ENCODE measurements around the gene WNT5B. TPM values are rescaled to one million over a fixed set of nuclear protein-coding genes. Genes with fewer than 3 reads are reported as not detected.

The WNT5B gene
- total RNA-seq, 1 donor from 2014 or later: 0.75 TPM

DNA sequence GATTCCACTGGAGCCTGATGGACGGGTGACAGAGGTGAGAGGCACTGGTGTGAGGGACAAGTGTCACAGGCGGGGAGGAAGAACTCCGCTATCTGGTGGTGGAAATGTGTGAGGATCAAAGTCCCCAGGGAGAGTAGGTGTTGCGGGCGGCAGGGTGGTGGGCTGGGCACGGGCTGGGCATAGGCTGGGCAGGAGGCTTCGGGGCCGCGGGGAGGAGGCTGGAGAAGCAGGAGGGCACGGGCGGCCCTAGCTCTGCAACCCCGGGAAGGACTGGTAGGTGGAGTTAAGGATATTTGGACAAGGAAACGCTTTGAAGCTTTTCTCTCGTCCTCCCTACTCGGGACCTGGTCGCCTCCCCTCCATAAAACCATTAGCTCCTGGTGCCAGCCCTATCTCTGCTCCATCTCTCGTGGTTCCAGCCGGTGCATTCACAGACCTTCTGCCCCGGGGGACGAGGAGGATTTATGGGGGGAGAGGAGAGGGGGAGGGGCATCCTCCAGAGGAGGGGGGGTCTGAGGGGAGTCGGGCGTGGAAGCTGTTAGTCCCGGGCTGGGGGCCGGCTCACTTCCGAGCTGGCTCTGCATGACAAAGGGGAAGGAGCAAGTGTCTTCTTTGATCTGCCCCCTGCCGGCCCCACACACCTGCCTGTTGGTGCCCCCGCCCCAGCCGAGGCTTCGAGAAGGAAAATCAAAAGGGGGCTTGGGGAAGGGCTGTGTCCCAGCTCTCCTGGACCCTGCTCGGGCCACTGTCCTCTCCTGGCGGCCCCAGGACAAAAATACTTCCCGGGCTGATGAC lies 504 bp downstream of the WNT5B start:
- intact Hi-C loops (cut with micrococcal nuclease): loop anchor here (5.0 kb wide), 1 partner anchor 313 kb away; no protein-coding TSS in a partner anchor

DNA sequence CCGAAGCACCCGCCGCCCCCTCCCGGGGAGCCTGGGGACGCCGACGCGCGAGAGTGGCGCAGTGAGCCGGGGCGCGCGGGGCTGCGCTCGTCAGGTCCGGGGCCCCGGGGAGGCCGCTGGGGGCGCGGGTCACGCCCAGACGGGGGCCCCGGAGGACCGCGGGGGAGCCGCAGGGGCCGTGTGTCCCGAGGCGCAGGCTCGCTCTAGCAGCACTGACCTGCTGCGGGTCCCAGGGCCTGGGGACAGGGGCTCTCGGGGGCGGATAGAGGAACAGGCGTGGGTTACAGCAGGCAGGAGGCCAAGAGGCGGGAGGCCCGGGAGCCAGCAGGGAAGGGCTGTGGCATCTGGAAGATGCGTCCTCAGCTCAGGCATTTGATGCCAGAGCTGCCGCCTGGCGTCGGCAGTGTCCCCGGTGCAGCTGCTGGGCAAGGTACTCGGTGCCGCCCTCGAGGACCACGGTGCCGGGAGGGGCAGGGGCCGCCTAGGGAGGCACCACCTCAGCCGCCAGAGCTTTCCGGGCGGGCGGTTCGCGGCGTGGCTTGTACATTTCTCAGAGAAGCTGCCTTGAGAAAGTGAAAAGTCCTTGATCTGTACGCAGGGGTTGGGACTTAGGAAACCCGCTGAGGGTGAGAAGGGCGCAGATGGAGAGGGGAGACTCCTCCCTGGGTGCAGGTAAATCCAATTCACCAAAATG lies 1.2 kb downstream of the WNT5B start:
- intact Hi-C loops (cut with micrococcal nuclease): loop anchor here (5.0 kb wide), 1 partner anchor 312 kb away; no protein-coding TSS in a partner anchor

DNA sequence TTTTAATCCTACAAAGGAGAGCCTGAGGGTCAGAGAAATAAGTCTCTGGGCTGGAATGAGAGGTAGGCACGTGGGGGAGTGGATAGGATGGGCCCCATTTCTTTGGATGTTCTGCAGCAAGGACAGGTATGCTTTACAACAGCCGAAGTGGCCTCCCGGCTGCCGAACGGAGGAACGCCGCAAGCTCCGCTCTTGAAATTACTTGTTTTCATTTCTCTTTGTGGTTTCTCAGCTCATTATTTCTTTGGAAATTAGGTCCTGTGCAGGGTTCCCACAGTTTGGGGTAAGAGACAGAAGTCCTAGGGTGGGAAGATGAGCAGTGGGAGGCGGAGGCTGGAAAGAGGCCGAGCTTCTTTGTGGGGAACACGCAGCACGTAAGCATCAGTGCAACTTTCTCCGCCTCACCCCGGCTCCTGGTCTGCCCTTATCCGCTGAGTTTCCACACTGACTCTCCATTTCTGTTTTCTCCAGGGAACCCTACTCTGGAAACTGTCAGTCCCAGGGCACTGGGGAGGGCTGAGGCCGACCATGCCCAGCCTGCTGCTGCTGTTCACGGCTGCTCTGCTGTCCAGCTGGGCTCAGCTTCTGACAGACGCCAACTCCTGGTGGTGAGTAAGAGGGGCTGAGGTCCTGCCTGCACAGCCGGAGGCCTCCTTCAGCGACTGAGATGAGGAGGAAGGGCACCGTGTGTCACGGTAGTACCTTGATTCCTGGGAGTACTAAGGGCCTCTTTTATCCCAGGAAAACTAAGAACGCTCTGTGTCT lies 2.0 kb downstream of the WNT5B start:
- intact Hi-C loops (cut with micrococcal nuclease): loop anchor here (5.0 kb wide), 1 partner anchor 311 kb away; no protein-coding TSS in a partner anchor

DNA sequence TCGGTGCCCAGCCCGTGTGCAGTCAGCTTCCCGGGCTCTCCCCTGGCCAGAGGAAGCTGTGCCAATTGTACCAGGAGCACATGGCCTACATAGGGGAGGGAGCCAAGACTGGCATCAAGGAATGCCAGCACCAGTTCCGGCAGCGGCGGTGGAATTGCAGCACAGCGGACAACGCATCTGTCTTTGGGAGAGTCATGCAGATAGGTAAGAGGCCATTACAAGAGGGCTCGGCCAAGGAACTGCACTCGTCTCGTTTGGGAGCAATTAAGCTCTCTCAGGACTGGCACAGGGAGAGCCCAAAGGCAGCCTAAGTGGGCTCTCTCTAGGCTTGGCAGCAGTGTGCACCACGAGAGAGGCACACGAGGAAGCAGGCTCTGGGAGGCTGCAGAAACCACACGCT lies 3.7 kb downstream of the WNT5B start:
- intact Hi-C loops (cut with micrococcal nuclease): loop anchor here (5.0 kb wide), 1 partner anchor 310 kb away; no protein-coding TSS in a partner anchor

DNA sequence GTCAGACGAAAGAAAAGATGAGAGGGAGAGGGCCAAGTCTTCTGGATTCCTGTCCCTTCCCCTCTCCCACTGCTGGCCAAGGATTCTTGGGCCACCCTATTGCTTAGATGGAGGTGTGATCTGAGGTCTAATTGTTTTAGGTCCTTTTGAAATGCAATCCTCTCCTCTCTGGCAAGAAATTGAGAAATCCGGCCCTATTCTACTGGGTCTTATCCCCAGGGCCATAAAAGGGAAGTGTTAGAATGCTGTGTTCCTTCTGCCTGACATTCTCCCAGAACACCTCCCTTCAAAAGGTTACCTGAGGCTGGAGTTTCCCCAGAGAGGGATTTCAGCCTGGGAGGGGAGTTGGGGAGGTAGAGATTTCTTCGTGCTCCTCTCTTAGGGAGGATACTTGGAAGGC lies 4.4 kb downstream of the WNT5B start:
- intact Hi-C loops (cut with micrococcal nuclease): loop anchor here (5.0 kb wide), 1 partner anchor 309 kb away; no protein-coding TSS in a partner anchor

DNA sequence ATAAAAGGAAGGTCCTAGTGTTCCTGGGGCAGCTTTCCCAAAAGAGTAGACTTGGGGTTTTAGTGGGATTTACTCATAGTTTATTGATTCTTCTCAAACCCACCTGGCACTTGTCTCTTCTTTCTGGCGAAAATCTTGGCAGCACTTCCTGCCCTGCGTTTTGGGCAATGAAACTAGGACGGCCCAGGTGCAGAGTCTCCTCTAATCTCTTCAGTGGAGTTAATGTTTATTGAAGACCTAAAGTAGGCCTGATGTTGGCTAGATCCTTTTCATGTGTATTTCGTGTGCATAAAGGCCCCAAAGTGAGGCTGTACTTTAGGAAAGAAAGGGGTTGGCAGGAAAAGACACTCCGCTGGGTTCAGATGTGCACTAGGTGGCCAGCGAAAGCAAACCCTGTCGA lies 5.1 kb downstream of the WNT5B start:
- intact Hi-C loops (cut with micrococcal nuclease): loop anchor here (1.0 to 5.0 kb wide), 2 partner anchors 157 to 308 kb away; no protein-coding TSS in a partner anchor

DNA sequence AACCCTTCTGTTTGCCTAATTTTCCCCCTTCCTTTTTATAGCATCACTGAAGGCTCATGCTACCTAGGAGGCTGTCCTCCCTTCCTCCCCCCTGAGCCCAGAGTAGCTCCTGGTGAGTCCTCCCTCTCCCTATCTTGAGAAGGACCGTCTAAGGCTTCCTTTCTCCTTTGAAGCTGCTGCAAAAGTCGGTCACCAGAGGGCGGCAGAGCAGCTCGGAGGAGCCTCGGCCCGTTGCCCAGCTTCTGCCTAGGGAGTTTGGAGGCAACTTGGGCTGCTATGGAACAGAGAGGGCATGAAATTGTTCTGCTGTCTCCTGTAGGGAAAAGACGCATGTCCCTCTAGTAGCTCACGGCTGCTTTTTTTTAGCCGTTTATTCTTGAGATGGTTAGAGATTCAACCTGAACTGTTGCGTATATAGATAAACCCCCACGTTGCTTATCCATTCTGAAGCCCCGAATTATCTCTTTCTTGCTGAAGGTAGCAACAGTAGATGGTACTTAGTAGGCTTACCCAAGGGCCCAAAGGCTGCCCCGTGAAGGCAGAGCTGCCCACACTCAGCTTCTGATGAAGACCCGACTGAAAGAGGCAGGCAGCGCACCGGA lies 5.7 kb downstream of the WNT5B start:
- intact Hi-C loops (cut with micrococcal nuclease): loop anchor here (1.0 to 5.0 kb wide), 2 partner anchors 157 to 308 kb away; no protein-coding TSS in a partner anchor

DNA sequence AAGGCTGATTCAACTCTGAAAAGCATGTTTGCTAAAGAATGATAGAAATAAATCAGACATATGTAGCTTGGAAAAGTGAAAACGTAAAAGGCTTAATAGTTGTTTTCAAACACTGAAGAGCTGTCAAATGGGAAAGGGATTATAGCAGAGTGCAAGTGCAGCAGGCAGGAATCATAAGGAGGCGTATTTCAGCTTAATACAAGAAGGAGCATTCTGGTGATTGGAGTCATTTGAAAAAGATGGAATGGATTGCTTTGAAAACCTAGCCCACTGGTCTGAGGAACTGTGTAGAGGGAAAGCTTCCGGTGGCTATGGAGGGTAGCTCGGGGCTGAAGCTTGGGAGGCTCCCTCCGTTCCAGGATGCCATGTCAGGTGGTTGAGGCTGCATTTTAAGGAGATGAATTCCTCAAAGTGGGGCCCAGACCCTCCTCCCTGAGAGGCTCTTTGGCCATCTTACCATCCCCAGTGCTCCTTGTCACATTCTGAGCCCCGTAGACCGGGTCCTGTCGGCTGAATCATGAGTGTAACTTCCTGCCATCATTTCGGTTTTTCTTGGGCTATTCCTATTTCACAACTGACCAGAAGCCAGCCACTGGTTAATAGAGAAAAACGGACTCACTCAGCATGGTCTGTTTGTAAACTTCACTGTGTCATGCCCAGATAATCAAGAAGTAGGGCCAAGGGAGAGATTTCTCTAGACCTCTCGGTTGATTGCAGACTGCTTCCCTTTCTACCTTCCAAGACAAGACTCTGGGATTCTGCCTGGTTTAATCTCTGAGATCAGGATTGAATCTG lies 6.5 kb downstream of the WNT5B start:
- intact Hi-C loops (cut with micrococcal nuclease): no loop called here

DNA sequence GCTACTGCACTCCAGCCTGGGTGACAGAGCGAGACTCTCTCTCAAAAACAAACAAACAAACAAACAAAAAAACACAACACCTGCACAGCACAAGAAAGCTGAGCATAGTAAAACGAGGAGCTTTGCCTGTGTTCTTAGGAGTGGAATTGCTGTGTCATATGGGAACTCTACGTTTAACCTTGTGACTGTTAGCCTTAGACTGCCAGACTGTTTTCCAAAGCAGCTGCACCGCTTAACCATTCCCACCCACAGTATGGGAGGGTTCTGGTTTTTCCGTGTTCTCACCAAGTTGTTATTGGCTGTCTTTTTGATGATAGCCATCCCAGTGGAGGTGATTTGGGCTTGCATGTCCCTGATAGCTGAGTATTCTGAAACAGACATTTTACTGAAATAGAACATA lies 9.2 kb downstream of the WNT5B start:
- intact Hi-C loops (cut with micrococcal nuclease): no loop called here

DNA sequence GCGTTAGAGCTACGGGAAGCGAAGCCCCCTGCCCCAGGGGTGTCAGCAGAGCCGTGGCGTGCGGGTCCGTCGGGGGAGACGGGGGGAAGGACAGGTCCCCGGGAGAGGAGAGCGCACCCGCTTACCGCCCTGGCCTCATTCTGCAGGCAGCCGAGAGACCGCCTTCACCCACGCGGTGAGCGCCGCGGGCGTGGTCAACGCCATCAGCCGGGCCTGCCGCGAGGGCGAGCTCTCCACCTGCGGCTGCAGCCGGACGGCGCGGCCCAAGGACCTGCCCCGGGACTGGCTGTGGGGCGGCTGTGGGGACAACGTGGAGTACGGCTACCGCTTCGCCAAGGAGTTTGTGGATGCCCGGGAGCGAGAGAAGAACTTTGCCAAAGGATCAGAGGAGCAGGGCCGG lies 10.5 kb downstream of the WNT5B start:
- intact Hi-C loops (cut with micrococcal nuclease): no loop called here

DNA sequence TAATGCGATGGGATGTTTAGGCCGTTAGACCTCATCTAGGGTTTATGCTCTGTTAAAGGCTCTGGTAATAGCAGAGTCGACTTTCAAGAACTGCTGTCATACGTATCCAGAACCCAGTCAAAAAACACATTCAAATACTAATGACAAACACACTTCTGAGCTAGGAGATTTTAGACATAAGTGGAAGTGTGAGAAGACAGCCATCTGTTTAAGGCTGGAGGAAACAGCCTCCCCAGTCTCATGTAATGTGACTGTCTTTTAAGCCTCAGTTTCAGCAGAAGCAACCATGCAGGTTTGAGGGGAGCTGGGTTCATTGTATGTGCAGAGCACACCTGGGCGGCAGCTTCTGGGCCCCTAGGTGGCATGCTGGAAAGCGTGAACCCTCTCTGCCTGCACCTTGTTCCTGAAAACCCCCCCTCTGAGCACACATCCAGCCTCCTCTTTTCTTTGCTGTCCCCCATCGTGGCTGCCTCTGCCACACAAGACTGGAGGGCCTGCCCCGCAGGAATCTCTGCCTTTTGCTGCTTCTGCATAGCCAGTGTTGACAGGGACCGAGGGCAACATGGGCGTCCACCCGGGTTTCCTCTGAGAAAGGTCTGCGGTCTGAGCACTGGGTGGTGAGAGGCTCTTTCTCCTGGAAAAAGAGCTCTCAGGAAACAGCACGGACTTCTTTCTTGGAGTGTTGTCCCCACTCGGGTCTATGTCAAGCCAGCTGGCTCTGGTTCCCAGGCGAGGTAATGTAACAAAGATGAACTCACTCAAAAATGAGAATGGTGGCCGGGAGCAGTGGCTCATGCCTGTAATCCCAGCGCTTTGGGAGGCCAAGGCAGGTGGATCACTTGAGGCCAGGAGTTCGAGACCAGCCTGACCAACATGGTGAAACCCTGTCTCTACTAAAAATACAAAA lies 11.6 kb downstream of the WNT5B start:
- intact Hi-C loops (cut with micrococcal nuclease): no loop called here

DNA sequence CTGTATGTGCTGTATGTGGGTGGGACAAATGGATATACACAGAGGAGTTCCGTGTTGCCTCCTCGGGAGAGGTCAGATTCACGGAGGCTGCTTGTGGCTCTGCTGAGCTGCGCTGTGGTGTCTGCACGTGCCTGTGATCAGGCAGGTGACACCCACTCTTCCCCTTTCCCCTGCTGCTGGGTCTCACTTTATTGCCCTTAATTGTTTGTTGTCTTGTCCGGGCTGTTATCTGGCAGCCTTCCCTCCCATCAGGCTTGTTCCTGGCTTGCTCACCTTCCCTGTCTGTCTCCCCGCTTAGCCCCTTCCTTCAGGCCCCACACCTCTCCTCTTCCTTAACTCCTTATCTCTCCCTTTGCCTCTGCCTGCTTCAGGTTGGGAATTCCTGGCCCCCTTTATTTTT lies 13.5 kb downstream of the WNT5B start:
- intact Hi-C loops (cut with micrococcal nuclease): no loop called here

DNA sequence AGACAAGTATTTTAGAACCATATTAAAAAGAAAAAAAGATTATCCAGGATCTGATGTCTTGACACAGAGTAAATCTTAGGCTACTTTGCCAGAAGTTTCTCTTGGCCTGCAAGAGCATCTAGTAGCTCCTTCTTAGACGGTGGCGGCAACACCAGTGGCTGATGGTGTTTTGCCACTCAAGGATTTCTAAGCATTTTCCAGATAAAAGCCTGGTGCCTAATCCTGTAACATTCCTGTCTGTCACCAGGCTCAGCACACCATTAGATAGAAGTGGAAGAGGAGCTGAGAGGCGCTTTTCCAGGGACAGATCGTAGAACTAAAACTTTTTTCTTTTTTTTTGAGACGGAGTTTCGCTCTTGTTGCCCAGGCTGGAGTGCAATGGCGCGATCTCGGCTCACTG lies 14.0 kb downstream of the WNT5B start:
- intact Hi-C loops (cut with micrococcal nuclease): no loop called here

DNA sequence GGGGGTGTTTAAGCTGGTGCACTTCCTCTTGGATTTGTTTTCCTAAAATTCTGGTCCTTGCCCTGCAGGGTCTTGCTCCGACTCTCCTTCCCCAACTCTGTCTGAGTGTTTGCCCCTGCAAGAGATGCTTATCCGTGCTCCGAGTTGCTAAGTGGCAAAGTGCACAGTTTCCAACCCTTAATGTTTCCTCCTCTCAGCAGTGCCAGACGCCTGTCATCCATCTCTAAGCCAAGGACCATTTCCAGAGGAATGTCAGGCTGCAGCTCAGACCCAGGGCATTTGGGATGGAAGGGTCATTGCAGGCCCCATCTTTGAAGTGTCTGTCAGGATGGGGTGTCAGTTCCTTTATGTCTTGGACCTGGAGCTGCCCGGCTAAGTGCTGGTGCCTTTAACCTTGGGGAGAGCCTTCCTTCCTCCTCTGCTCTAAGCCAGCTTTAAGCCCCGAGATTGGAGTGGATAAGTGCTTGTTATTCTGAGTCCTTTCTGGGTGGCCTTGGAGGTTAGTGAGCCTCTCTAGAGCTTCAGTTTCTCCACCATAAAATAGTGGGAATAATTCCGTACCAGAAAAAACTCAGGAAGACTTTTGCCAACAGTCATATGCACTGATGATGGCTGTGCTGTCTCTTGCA lies 15.0 kb downstream of the WNT5B start:
- intact Hi-C loops (cut with micrococcal nuclease): no loop called here

DNA sequence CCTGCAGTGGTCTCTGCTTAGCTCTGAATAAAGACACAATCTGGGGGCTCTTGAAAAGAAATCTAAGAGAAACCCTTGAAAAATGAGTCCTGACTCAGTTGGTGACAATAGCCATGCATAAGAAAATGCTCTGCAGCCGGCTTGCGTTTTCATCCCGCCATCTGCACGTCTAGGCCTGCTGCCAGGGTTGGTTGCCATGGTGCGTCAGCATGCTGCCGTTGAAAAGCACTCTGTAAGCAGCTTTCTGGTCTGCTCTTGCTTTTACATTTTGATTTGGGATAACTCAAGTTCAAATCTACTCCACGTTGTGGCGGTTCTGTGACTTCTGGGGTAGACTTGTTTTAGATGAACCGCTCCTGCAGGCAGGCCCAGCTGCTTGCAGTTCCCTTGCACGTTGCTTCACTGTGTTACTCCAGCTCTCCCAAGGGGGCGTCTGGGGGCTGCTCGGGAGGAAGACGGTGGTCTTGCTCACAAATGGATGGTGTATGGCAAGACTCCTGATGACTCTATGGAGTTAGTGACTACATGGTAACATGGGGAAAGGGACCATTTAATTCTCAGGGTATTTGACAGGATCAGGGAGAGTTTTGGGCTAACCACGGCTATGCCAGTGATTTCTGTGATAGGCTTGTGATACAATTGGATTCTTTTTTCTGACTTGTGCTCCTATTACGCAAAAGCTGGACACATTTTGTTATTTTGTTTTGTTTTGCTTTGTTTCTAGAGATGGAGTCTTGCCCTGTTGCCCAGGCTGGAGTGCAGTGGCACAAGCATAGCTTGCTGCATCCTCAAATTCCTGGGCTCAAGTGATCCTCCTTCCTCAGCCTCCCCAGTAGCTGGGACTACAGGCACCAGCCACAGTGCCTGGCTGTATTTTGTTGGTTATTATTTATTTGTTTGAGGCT lies 15.8 kb downstream of the WNT5B start:
- intact Hi-C loops (cut with micrococcal nuclease): no loop called here

DNA sequence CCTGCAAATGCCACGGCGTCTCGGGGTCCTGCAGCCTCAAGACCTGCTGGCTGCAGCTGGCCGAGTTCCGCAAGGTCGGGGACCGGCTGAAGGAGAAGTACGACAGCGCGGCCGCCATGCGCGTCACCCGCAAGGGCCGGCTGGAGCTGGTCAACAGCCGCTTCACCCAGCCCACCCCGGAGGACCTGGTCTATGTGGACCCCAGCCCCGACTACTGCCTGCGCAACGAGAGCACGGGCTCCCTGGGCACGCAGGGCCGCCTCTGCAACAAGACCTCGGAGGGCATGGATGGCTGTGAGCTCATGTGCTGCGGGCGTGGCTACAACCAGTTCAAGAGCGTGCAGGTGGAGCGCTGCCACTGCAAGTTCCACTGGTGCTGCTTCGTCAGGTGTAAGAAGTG lies 16.8 kb downstream of the WNT5B start:
- intact Hi-C loops (cut with micrococcal nuclease): no loop called here

DNA sequence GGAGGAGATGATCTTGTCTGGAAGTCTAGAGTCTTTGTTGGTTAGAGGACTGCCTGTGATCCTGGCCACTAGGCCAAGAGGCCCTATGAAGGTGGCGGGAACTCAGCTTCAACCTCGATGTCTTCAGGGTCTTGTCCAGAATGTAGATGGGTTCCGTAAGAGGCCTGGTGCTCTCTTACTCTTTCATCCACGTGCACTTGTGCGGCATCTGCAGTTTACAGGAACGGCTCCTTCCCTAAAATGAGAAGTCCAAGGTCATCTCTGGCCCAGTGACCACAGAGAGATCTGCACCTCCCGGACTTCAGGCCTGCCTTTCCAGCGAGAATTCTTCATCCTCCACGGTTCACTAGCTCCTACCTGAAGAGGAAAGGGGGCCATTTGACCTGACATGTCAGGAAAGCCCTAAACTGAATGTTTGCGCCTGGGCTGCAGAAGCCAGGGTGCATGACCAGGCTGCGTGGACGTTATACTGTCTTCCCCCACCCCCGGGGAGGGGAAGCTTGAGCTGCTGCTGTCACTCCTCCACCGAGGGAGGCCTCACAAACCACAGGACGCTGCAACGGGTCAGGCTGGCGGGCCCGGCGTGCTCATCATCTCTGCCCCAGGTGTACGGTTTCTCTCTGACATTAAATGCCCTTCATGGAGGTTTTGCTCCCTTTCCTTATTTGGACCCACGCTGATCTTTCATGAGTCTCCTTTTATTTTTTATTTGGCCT lies 17.7 kb downstream of the WNT5B start:
- intact Hi-C loops (cut with micrococcal nuclease): no loop called here

Measured in T-helper 2 cell treated with Interferon-gamma antibody and Interleukin-4, amounts not matched to agents 100 ng/mL and 5 ng/mL, for 36 hours (primary cell).